ENCODE measurements around the gene TUSC2. TPM values are rescaled to one million over a fixed set of nuclear protein-coding genes. Genes with fewer than 3 reads are reported as not detected.

The TUSC2 gene
- total RNA-seq, 3 donors from 2014 or later (not counting 1 experiment from before 2014, with no cell fraction given), result 18.4 to 23.4 (median 21.3) TPM

GRCh38 chr3:50338965-50339364 lies 10.9 kb upstream of the TUSC2 start:
- intact Hi-C loops (cut with micrococcal nuclease), result loop anchor here (2.0 to 5.0 kb wide), 2 partner anchors 20 to 42 kb away; partner anchors contain the start of genes HYAL3, NAA80 and TMEM115
- peaks cover 13% of the 10 kb centered on the region for H3K36me3 ChIP-seq (ENCODE audit: control insufficient read depth, insufficient read depth, low read length)
- WGBS (ENCODE audit: insufficient coverage), result under 1% methylated on average over 5 of the region's 5 CpGs
- peak overlapping the region; percentile 80 for H3K4me3 ChIP-seq (ENCODE audit: low read length)
- ATAC-seq (no peak), DNase-seq (peak in 1 of 2 donors; percentile 36)
- no peak for TF ChIP-seq CTCF (IDR thresholded peaks at IDR 0.05)
- H3K9me3 ChIP-seq (ENCODE audit: control insufficient read depth, insufficient read depth, low read length), result no peaks in the 10 kb centered on the region
- no peaks in the 10 kb centered on the region for H3K27me3 ChIP-seq (ENCODE audit: control insufficient read depth, insufficient read depth, low read length)
- H3K4me1 ChIP-seq (ENCODE audit: control insufficient read depth, insufficient read depth, low read length), result peaks cover 77% of the 10 kb centered on the region
- H3K4me1 Mint-ChIP-seq, result peaks cover 54 to 90% of the 10 kb centered on the region in 2 donors
- H3K9me3 Mint-ChIP-seq, result no peaks in the 10 kb centered on the region
- H3K27me3 Mint-ChIP-seq (ENCODE audit: low read depth in 2 of 2), result no peaks in the 10 kb centered on the region
- peak overlapping the region; percentile 93 for H3K27ac ChIP-seq (ENCODE audit: low read length)
- peak overlapping the region; percentile 98 for H3K4me3 Mint-ChIP-seq
- H3K36me3 Mint-ChIP-seq, result peaks cover 13% of the 10 kb centered on the region
- H3K27ac Mint-ChIP-seq, result peak overlapping the region; percentile 93 to 96

- Mint-ChIP-seq H3K36me3 (peaks cover 13% of the 10 kb centered on the region), H3K9me3 (no peaks in the 10 kb centered on the region), H3K4me1 (peaks cover 57 to 86% of the 10 kb centered on the region in 2 donors), H3K27me3 (ENCODE audit: low read depth in 2 of 2) (no peaks in the 10 kb centered on the region), H3K27ac (peak overlapping the region; percentile 93 to 96), H3K4me3 (peak overlapping the region; percentile 98)
- peaks cover 76% of the 10 kb centered on the region for H3K4me1 ChIP-seq (ENCODE audit: control insufficient read depth, insufficient read depth, low read length)
- intact Hi-C loops (cut with micrococcal nuclease), result loop anchor here (2.0 to 5.0 kb wide), 2 partner anchors 17 to 40 kb away; partner anchors contain the start of genes HYAL3 and NAA80
- peak; percentile 67 to 80 (median 70) for ATAC-seq
- peak; percentile 85 to 97 for DNase-seq
- H3K27ac ChIP-seq (ENCODE audit: low read length), result peak overlapping the region; percentile 93
- H3K4me3 ChIP-seq (ENCODE audit: low read length), result peak overlapping the region; percentile 80
- H3K27me3 ChIP-seq (ENCODE audit: control insufficient read depth, insufficient read depth, low read length), result no peaks in the 10 kb centered on the region
- WGBS (ENCODE audit: insufficient coverage), result under 1% methylated on average over 79 of the region's 79 CpGs
- peaks cover 14% of the 10 kb centered on the region for H3K36me3 ChIP-seq (ENCODE audit: control insufficient read depth, insufficient read depth, low read length)
- TF ChIP-seq CTCF (IDR thresholded peaks at IDR 0.05), result no peak
- no peaks in the 10 kb centered on the region for H3K9me3 ChIP-seq (ENCODE audit: control insufficient read depth, insufficient read depth, low read length)
These were observed 9.3 kb upstream of the TUSC2 start for GRCh38 chr3:50337175-50337861.

GRCh38 chr3:50336452-50337174 lies 8.6 kb upstream of the TUSC2 start:
- H3K27ac Mint-ChIP-seq, result peak overlapping the region; percentile 93 to 96
- H3K4me1 Mint-ChIP-seq, result peaks cover 57 to 83% of the 10 kb centered on the region in 2 donors
- no peak for TF ChIP-seq CTCF (IDR thresholded peaks at IDR 0.05)
- H3K9me3 ChIP-seq (ENCODE audit: control insufficient read depth, insufficient read depth, low read length), result no peaks in the 10 kb centered on the region
- H3K27me3 Mint-ChIP-seq (ENCODE audit: low read depth in 2 of 2), result no peaks in the 10 kb centered on the region
- no peaks in the 10 kb centered on the region for H3K27me3 ChIP-seq (ENCODE audit: control insufficient read depth, insufficient read depth, low read length)
- peaks cover 13% of the 10 kb centered on the region for H3K36me3 Mint-ChIP-seq
- peak overlapping the region; percentile 98 for H3K4me3 Mint-ChIP-seq
- peak overlapping the region; percentile 93 for H3K27ac ChIP-seq (ENCODE audit: low read length)
- intact Hi-C loops (cut with micrococcal nuclease), result loop anchor here (2.0 to 5.0 kb wide), 2 partner anchors 16 to 39 kb away; partner anchors contain the start of genes HYAL3 and NAA80
- 3% methylated on average over 31 of the region's 31 CpGs for WGBS (ENCODE audit: insufficient coverage)
- DNase-seq (no peak), ATAC-seq (peak in 2 of 3 donors; percentile 1 to 4)
- peak overlapping the region; percentile 80 for H3K4me3 ChIP-seq (ENCODE audit: low read length)
- H3K4me1 ChIP-seq (ENCODE audit: control insufficient read depth, insufficient read depth, low read length), result peaks cover 74% of the 10 kb centered on the region
- H3K9me3 Mint-ChIP-seq, result no peaks in the 10 kb centered on the region
- H3K36me3 ChIP-seq (ENCODE audit: control insufficient read depth, insufficient read depth, low read length), result peaks cover 21% of the 10 kb centered on the region

All from natural killer cell (primary cell).